Endothelial cell (in vitro differentiated cells): ENCODE results near the gene CENPO. TPM values are rescaled to one million over a fixed set of nuclear protein-coding genes. Genes with fewer than 3 reads are reported as not detected.

ENCODE experiments used
- DNase-seq: peaks from one replicate; pipeline ENCODE4 v3.0.0; 2021; ENCODE audit warnings: low spot score
- H3K27ac Mint-ChIP-seq: one replicate; pipeline ENCODE4 v1.8.0; 2021; ENCODE audit warnings: mixed read lengths, inconsistent platforms; ENCODE audit not compliant: unreplicated experiment
- H3K27me3 Mint-ChIP-seq: one replicate; pipeline ENCODE4 v1.8.0; 2021; ENCODE audit warnings: mild to moderate bottlenecking, moderate library complexity, mixed read lengths, inconsistent platforms; ENCODE audit not compliant: unreplicated experiment
- H3K36me3 Mint-ChIP-seq: one replicate; pipeline ENCODE4 v1.8.0; 2021; ENCODE audit warnings: mild to moderate bottlenecking, low read depth, mixed read lengths, inconsistent platforms; ENCODE audit not compliant: unreplicated experiment
- H3K4me1 Mint-ChIP-seq: one replicate; pipeline ENCODE4 v1.8.0; 2021; ENCODE audit warnings: mild to moderate bottlenecking, mixed read lengths, inconsistent platforms; ENCODE audit not compliant: unreplicated experiment
- H3K4me3 Mint-ChIP-seq: one replicate; pipeline ENCODE4 v1.8.0; 2021; ENCODE audit warnings: mild to moderate bottlenecking, mixed read lengths, inconsistent platforms; ENCODE audit not compliant: unreplicated experiment
- H3K9me3 Mint-ChIP-seq: one replicate; pipeline ENCODE4 v1.8.0; 2021; ENCODE audit warnings: mixed read lengths, inconsistent platforms; ENCODE audit not compliant: unreplicated experiment
- total RNA-seq: library from RNA; stranded (reverse); fragmentation: NEBNext Ultra II Directional; extraction: Animal tissue kit (Norgen Biotek cat#: 25700); gene quantifications from one replicate; pipeline ENCODE4 v1.2.1, GENCODE V29; 2021; ENCODE audit not compliant: unreplicated experiment
- TF ChIP-seq, protein P1 (sequence below): fragments of 200-600 bp; sonication (generic); IDR thresholded peaks from one replicate; pipeline ENCODE4 v1.5.0; 2021; ENCODE audit warnings: antibody characterized with exemption; ENCODE audit not compliant: unreplicated experiment

CENPO gene
- total RNA-seq, 1 donor from 2014 or later, result 18.7 TPM

- no peak for DNase-seq
- no peak overlapping the region for H3K27ac Mint-ChIP-seq
- TF ChIP-seq, protein P1, sequence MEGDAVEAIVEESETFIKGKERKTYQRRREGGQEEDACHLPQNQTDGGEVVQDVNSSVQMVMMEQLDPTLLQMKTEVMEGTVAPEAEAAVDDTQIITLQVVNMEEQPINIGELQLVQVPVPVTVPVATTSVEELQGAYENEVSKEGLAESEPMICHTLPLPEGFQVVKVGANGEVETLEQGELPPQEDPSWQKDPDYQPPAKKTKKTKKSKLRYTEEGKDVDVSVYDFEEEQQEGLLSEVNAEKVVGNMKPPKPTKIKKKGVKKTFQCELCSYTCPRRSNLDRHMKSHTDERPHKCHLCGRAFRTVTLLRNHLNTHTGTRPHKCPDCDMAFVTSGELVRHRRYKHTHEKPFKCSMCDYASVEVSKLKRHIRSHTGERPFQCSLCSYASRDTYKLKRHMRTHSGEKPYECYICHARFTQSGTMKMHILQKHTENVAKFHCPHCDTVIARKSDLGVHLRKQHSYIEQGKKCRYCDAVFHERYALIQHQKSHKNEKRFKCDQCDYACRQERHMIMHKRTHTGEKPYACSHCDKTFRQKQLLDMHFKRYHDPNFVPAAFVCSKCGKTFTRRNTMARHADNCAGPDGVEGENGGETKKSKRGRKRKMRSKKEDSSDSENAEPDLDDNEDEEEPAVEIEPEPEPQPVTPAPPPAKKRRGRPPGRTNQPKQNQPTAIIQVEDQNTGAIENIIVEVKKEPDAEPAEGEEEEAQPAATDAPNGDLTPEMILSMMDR, result no peak
- no peak overlapping the region for H3K4me3 Mint-ChIP-seq
- H3K36me3 Mint-ChIP-seq, result peaks cover 36% of the 10 kb centered on the region
- peaks cover 1% of the 10 kb centered on the region for H3K27me3 Mint-ChIP-seq
- H3K4me1 Mint-ChIP-seq, result peaks cover 10% of the 10 kb centered on the region
- H3K9me3 Mint-ChIP-seq, result no peaks in the 10 kb centered on the region
Measured at GRCh38 chr2:24816884-24817283, 23.7 kb downstream of the CENPO start.

DNA sequence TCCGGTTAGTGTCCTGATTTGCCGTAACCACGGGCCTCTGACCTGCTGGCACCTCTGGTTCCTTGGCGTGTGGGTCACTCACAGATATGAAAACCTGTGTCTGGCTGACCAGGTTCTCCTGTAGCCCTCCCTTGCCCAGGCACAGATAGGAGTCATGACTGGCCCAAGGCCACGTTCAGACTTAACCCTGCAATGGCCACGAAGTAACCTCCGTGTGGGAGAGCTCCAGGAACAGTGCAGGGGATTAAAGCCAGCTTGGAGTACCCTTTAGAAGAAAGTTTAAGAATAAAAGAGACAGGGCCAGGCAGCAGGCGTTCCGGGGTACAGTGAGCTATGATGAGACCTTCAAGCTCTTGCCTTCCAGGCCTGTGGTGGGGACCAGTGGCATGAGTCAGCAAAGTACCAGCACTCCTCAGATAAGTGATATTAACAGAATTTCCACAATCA lies 25.5 kb downstream of the CENPO start:
- Mint-ChIP-seq H3K27ac (no peak overlapping the region), H3K27me3 (peaks cover 1% of the 10 kb centered on the region), H3K9me3 (no peaks in the 10 kb centered on the region), H3K4me1 (peaks cover 12% of the 10 kb centered on the region), H3K36me3 (peaks cover 45% of the 10 kb centered on the region), H3K4me3 (no peak overlapping the region)
- TF ChIP-seq, protein P1, result no peak
- no peak for DNase-seq

DNA sequence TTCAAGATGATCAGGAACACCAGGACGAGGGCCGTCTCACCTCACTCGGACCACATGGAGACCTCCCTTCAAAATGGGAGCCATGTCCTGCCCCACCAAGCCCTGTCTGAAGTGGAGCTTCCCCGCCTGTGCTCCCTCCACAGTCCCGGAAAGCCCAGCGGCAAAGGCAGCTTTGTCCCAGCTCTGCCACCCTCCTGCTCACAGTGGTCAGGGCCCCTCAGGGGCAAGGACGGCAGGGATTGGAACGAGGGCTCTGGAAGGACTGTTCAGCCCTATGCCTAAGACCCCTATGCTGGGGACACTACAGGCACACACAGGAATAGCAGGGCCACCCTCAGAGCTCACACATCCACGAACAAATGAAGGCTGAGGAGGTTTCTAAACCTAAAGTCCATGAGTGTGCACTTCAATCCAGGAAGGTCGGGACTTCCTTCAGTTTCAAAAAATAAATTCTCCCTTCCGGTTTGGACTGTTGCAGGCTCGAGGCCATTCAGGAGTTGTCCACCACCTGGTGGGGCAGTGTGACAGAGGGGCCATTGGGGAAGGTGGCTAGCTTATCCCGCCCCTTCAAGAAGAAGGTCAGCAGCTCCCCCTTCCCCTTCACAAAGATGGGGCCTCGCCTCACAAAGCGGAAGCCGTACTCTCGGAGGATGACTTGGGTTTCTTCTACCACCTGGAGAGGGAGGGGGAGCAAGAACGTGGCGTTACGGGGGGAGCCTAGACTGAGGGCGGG lies 26.4 kb downstream of the CENPO start:
- Mint-ChIP-seq H3K36me3 (peaks cover 42% of the 10 kb centered on the region), H3K4me1 (peaks cover 12% of the 10 kb centered on the region), H3K27me3 (peaks cover 1% of the 10 kb centered on the region), H3K27ac (no peak overlapping the region), H3K4me3 (no peak overlapping the region), H3K9me3 (no peaks in the 10 kb centered on the region)
- DNase-seq, result no peak
- TF ChIP-seq, protein P1, result no peak

DNA sequence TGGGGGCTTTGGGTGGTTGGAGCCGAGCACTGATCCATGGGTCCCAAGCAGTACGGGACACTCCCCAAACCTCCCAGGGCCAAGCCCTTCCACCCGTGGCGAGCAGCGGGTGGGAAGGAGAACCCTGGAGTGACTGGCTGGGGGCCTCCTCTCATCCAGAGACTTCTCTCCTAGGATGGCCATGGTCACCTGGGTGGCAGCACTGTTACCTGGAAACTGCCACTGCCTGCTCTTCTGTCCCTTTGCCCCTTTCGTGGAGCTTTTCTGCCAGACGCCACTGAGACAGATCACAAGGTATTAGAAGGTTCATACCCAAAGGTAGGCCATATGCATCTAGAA lies 26.9 kb downstream of the CENPO start:
- Mint-ChIP-seq H3K36me3 (peaks cover 41% of the 10 kb centered on the region), H3K9me3 (no peaks in the 10 kb centered on the region), H3K4me3 (no peak overlapping the region), H3K4me1 (peaks cover 12% of the 10 kb centered on the region), H3K27ac (no peak overlapping the region), H3K27me3 (peaks cover 1% of the 10 kb centered on the region)
- TF ChIP-seq, protein P1, result no peak
- no peak for DNase-seq

DNA sequence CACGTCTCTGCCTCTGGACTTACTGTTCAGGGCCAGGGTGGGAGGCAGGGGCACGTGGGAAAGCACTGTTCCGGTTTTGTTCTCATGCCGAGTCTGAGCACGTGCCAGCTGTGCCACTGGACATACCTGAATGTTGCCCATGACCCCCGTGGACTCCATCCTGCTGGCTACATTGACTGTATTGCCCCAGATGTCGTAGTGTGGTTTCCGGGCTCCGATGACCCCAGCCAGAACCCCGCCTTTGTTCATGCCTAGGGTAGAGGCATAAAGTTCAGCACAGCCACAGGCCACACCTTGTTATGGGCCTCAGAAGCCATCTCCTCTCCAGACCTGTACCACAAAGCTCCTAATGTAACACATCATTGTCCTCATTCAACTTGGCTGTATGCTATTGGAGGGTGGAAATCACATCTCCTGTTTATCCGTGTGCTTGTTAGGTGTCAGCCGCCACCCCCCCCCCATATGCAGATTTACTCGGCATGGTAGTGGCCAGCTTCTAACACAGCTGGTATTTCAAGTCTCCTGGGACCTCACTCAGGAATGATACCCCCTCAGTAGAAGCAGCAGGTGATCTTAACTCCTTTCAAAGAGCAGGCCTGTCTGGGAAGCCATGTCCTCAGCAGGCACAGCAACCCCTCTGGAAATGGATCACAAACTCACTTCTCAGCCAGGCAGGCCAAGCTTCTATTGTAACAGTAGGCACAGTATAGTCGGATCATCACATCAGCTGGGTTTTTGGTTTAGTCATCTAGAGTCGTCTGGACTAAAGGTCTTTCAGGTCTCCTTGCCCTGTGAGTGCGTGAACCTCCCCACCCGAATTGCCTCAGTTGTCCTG lies 27.6 kb downstream of the CENPO start:
- peaks cover 47% of the 10 kb centered on the region for H3K36me3 Mint-ChIP-seq
- TF ChIP-seq, protein P1, result no peak
- H3K4me1 Mint-ChIP-seq, result peaks cover 11% of the 10 kb centered on the region
- peak overlapping the region; percentile 73 for H3K4me3 Mint-ChIP-seq
- H3K27ac Mint-ChIP-seq, result peak overlapping the region; percentile 61
- peaks cover 4% of the 10 kb centered on the region for H3K27me3 Mint-ChIP-seq
- no peak for DNase-seq
- no peaks in the 10 kb centered on the region for H3K9me3 Mint-ChIP-seq
